MM.1S (cell line): Measurements from ENCODE around the gene SCGN.

Source experiments
- DNase-seq: peaks from one replicate; pipeline ENCODE4 v3.0.0-alpha.2; 2015
- H2AFZ ChIP-seq: fragments of 300-600 bp; sonication (generic); 2 replicates; pipeline ENCODE4 v1.6.0; 2016; ENCODE audit warnings: antibody characterized with exemption, low read length
- H3F3A ChIP-seq: fragments of 300-600 bp; sonication (generic); 2 replicates; pipeline ENCODE4 v1.6.1; 2016; ENCODE audit warnings: mild to moderate bottlenecking, antibody characterized with exemption, low read length, moderate library complexity, mixed read lengths; ENCODE audit not compliant: insufficient read depth
- H3K27ac ChIP-seq: fragments of 300-600 bp; sonication (generic); 2 replicates; pipeline ENCODE4 v1.5.1; 2016; ENCODE audit warnings: mild to moderate bottlenecking, low read length
- H3K27me3 ChIP-seq: fragments of 300-600 bp; sonication (generic); replicated peaks from 2 replicates; pipeline ENCODE4 v1.6.0; 2016; ENCODE audit warnings: low read length; ENCODE audit not compliant: insufficient read depth
- H3K36me3 ChIP-seq: fragments of 300-600 bp; sonication (generic); replicated peaks from 2 replicates; pipeline ENCODE4 v1.6.1; 2016; ENCODE audit warnings: mild to moderate bottlenecking, low read length, mixed read lengths; ENCODE audit not compliant: insufficient read depth
- H3K4me1 ChIP-seq: fragments of 300-600 bp; sonication (generic); 2 replicates; pipeline ENCODE4 v1.6.1; 2016; ENCODE audit warnings: low read length, mixed read lengths
- H3K4me2 ChIP-seq: fragments of 300-600 bp; sonication (generic); 2 replicates; pipeline ENCODE4 v1.6.0; 2016; ENCODE audit warnings: low read depth, low read length
- H3K4me3 ChIP-seq: fragments of 300-600 bp; sonication (generic); 2 replicates; pipeline ENCODE4 v1.5.1; 2016; ENCODE audit warnings: low read length, mixed read lengths
- H3K79me2 ChIP-seq: fragments of 300-600 bp; sonication (generic); 2 replicates; pipeline ENCODE4 v1.6.1; 2016; ENCODE audit warnings: mixed run types, low read length, mixed read lengths
- H3K9ac ChIP-seq: fragments of 300-600 bp; sonication (generic); 2 replicates; pipeline ENCODE4 v1.6.1; 2016; ENCODE audit warnings: low read length, mixed read lengths
- H3K9me2 ChIP-seq: fragments of 300-600 bp; sonication (generic); replicated peaks from 2 replicates; pipeline ENCODE4 v1.6.1; 2016; ENCODE audit warnings: mild to moderate bottlenecking, low read length, mixed read lengths; ENCODE audit not compliant: insufficient read depth
- H3K9me3 ChIP-seq: fragments of 300-600 bp; sonication (generic); replicated peaks from 2 replicates; pipeline ENCODE4 v1.6.1; 2016; ENCODE audit warnings: mild to moderate bottlenecking, low read length, mixed read lengths; ENCODE audit not compliant: insufficient read depth
- H4K20me1 ChIP-seq: fragments of 300-600 bp; sonication (generic); 2 replicates; pipeline ENCODE4 v1.6.1; 2016; ENCODE audit warnings: mild to moderate bottlenecking, low read length, moderate library complexity, mixed read lengths; ENCODE audit not compliant: insufficient read depth
- EZH2 ChIP-seq: fragments of 300-600 bp; sonication (generic); optimal IDR thresholded peaks from 2 replicates; pipeline ENCODE3; 2017; ENCODE audit warnings: low read depth, mild to moderate bottlenecking, antibody characterized with exemption, low read length, mixed read lengths
- EZH2phosphoT487 ChIP-seq: fragments of 300-600 bp; sonication (generic); IDR thresholded peaks from 2 replicates; pipeline ENCODE4 v1.6.1; 2018; ENCODE audit warnings: antibody characterized with exemption, low read length
- TF ChIP-seq, protein P1 (sequence below): fragments of 300-600 bp; sonication (generic); IDR thresholded peaks from 2 replicates; pipeline ENCODE4 v1.5.1; 2016; ENCODE audit warnings: antibody characterized with exemption, low read length, mixed read lengths

SCGN gene

GRCh38 chr6:25700761-25701160, 48.7 kb downstream of the SCGN start:
- no peak for TF ChIP-seq EZH2phosphoT487
- TF ChIP-seq EZH2: no peak
- TF ChIP-seq, protein P1, sequence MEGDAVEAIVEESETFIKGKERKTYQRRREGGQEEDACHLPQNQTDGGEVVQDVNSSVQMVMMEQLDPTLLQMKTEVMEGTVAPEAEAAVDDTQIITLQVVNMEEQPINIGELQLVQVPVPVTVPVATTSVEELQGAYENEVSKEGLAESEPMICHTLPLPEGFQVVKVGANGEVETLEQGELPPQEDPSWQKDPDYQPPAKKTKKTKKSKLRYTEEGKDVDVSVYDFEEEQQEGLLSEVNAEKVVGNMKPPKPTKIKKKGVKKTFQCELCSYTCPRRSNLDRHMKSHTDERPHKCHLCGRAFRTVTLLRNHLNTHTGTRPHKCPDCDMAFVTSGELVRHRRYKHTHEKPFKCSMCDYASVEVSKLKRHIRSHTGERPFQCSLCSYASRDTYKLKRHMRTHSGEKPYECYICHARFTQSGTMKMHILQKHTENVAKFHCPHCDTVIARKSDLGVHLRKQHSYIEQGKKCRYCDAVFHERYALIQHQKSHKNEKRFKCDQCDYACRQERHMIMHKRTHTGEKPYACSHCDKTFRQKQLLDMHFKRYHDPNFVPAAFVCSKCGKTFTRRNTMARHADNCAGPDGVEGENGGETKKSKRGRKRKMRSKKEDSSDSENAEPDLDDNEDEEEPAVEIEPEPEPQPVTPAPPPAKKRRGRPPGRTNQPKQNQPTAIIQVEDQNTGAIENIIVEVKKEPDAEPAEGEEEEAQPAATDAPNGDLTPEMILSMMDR: no peak
- DNase-seq: no peak
- Histone ChIP-seq H3K27ac (no peak overlapping the region), H3K9me3 (no peaks in the 10 kb centered on the region), H3K9ac (no peak overlapping the region), H3K4me2 (no peak overlapping the region), H3K4me3 (no peak overlapping the region), H3K4me1 (no peaks in the 10 kb centered on the region), H3K79me2 (no peaks in the 10 kb centered on the region), H3K36me3 (no peaks in the 10 kb centered on the region), H3K27me3 (no peaks in the 10 kb centered on the region), H2AFZ (no peak overlapping the region), H3K9me2 (no peaks in the 10 kb centered on the region), H3F3A (no peaks in the 10 kb centered on the region), H4K20me1 (no peaks in the 10 kb centered on the region)

DNA sequence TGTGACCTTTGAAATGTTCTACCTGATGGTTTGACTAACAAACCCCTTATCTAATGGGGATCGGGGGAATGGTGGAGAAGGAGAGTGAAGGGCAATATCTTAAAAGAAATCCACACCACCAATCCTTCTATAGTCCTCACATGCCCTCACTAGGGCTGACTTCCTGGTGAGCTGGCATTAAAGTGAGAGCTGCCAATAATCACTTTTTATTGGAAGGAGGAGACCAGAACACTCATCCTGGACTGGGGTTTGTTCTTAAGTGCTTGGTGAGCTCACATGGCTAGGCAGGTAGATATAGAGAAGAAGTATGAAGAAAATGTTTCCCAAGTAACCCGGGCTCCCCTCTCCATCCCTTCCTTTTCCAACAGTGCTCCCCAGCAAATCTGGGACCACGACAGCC, 49.8 kb downstream of the SCGN start:
- no peak overlapping the region for H3K4me3 ChIP-seq
- no peaks in the 10 kb centered on the region for H3K9me3 ChIP-seq
- H3K27ac ChIP-seq: no peak overlapping the region
- H3K27me3 ChIP-seq: no peaks in the 10 kb centered on the region
- H3K4me2 ChIP-seq: no peak overlapping the region
- TF ChIP-seq, protein P1: no peak
- TF ChIP-seq EZH2 (no peak), EZH2phosphoT487 (no peak)
- H3K79me2 ChIP-seq: no peaks in the 10 kb centered on the region
- H3F3A ChIP-seq: no peaks in the 10 kb centered on the region
- H4K20me1 ChIP-seq: no peaks in the 10 kb centered on the region
- no peaks in the 10 kb centered on the region for H3K9me2 ChIP-seq
- H3K4me1 ChIP-seq: no peaks in the 10 kb centered on the region
- no peak overlapping the region for H3K9ac ChIP-seq
- H2AFZ ChIP-seq: no peak overlapping the region
- DNase-seq: no peak
- no peaks in the 10 kb centered on the region for H3K36me3 ChIP-seq

DNA sequence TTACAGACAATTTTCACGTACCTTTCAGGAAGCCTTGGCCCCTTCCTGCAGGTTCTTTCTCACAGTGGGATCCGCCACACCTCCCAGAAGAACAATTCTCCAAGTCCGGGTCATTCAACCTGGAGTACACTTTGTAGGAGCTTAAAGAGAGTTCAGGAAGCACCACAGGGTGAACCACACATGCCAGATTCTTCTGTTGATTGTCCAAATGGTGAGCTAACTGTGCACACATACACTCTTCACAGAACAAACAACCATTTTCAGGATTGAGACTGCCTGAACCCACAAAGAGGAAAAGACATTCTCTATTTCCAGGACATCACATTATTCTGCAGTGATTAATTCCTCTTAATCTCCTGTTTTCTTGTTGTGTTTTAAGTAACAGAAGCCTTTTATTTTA, 51.0 kb downstream of the SCGN start:
- H3K27me3 ChIP-seq: no peaks in the 10 kb centered on the region
- no peaks in the 10 kb centered on the region for H3K36me3 ChIP-seq
- no peak for DNase-seq
- H3K9me3 ChIP-seq: no peaks in the 10 kb centered on the region
- no peak overlapping the region for H3K4me3 ChIP-seq
- no peak overlapping the region for H3K27ac ChIP-seq
- no peaks in the 10 kb centered on the region for H4K20me1 ChIP-seq
- H2AFZ ChIP-seq: no peak overlapping the region
- no peaks in the 10 kb centered on the region for H3K79me2 ChIP-seq
- no peaks in the 10 kb centered on the region for H3F3A ChIP-seq
- H3K4me2 ChIP-seq: no peak overlapping the region
- no peaks in the 10 kb centered on the region for H3K4me1 ChIP-seq
- no peak overlapping the region for H3K9ac ChIP-seq
- H3K9me2 ChIP-seq: no peaks in the 10 kb centered on the region
- TF ChIP-seq EZH2phosphoT487 (no peak), EZH2 (no peak)
- TF ChIP-seq, protein P1: no peak

DNA sequence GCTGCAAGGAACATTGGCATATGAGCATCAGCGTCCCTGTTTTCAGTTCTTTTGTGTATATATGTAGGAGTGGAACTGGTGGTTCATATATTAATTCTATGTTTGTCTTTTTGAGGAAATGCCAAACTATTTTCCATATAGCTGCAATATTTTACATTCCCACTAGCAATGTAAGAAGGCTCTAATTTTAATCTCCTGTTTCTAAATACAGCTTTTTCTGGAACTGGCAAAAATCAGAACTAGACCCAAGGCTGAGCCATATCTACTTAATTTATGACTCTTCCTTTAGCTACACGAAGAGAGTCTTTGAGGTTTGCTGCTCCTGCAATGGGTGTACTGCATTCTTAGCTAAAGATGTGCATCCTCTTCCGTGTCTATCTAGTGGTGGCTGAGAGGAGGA, 52.0 kb downstream of the SCGN start:
- TF ChIP-seq, protein P1: no peak
- no peak for TF ChIP-seq EZH2phosphoT487
- no peak for TF ChIP-seq EZH2
- Histone ChIP-seq H3K4me1 (no peaks in the 10 kb centered on the region), H3K4me3 (no peak overlapping the region), H3K9me2 (no peaks in the 10 kb centered on the region), H3K27ac (no peak overlapping the region), H3K9ac (no peak overlapping the region), H3K9me3 (no peaks in the 10 kb centered on the region), H4K20me1 (no peaks in the 10 kb centered on the region), H3K36me3 (no peaks in the 10 kb centered on the region), H3F3A (no peaks in the 10 kb centered on the region), H2AFZ (no peak overlapping the region), H3K79me2 (no peaks in the 10 kb centered on the region), H3K27me3 (no peaks in the 10 kb centered on the region), H3K4me2 (no peak overlapping the region)
- DNase-seq: no peak
